KMS-11 (cell line): ENCODE measurements around the gene PPIF.

ENCODE experiments used
- H2AFZ ChIP-seq: fragments of 200-600 bp; sonication (generic); 2 replicates; pipeline ENCODE4 v1.6.1; 2016; ENCODE audit warnings: antibody characterized with exemption, mixed run types, low read depth
- H3K27ac ChIP-seq: fragments of 200-600 bp; sonication (generic); 2 replicates; pipeline ENCODE4 v1.6.1; 2016; ENCODE audit warnings: mild to moderate bottlenecking, mixed run types
- H3K27me3 ChIP-seq: fragments of 200-600 bp; sonication (generic); 2 replicates; pipeline ENCODE4 v1.6.1; 2017; ENCODE audit warnings: mild to moderate bottlenecking, low read depth, mixed run types, moderate library complexity; ENCODE audit not compliant: insufficient read depth
- H3K36me3 ChIP-seq: fragments of 200-600 bp; sonication (generic); 2 replicates; pipeline ENCODE4 v1.6.1; 2017; ENCODE audit warnings: mild to moderate bottlenecking, mixed run types; ENCODE audit not compliant: insufficient read depth
- H3K4me1 ChIP-seq: fragments of 200-600 bp; sonication (generic); 2 replicates; pipeline ENCODE4 v1.6.1; 2016; ENCODE audit warnings: mild to moderate bottlenecking, low read depth, mixed run types; ENCODE audit not compliant: poor library complexity, severe bottlenecking
- H3K4me2 ChIP-seq: fragments of 200-600 bp; sonication (generic); 2 replicates; pipeline ENCODE4 v1.7.0; 2016; ENCODE audit warnings: mild to moderate bottlenecking, mixed run types
- H3K4me3 ChIP-seq: fragments of 200-600 bp; sonication (generic); IDR thresholded peaks from 2 replicates; pipeline ENCODE4 v1.6.1; 2017; ENCODE audit warnings: low read depth, low read length, mixed read lengths; ENCODE audit not compliant: insufficient read depth
- H3K79me2 ChIP-seq: fragments of 200-600 bp; sonication (generic); 2 replicates; pipeline ENCODE4 v1.6.1; 2016; ENCODE audit warnings: low read depth, mixed run types; ENCODE audit not compliant: insufficient read depth
- H3K9ac ChIP-seq: fragments of 200-600 bp; sonication (generic); 2 replicates; pipeline ENCODE4 v1.6.1; 2016; ENCODE audit warnings: mild to moderate bottlenecking, mixed run types
- H4K20me1 ChIP-seq: fragments of 200-600 bp; sonication (generic); 2 replicates; pipeline ENCODE4 v1.6.1; 2016; ENCODE audit warnings: mild to moderate bottlenecking, mixed run types; ENCODE audit not compliant: insufficient read depth
- CTCF ChIP-seq: fragments of 200-600 bp; sonication (generic); conservative IDR thresholded peaks from 2 replicates; pipeline ENCODE4 v1.6.1; 2017; ENCODE audit warnings: low read depth, mild to moderate bottlenecking, antibody characterized with exemption, low read length, moderate library complexity, mixed read lengths

Gene PPIF

GRCh38 chr10:79354141-79354540 is 6.9 kb downstream of the PPIF start:
- no peak overlapping the region for H3K4me2 ChIP-seq
- H3K27me3 ChIP-seq, result no peaks in the 10 kb centered on the region
- H2AFZ ChIP-seq, result no peak overlapping the region
- no peak overlapping the region for H3K4me3 ChIP-seq
- no peak overlapping the region for H3K27ac ChIP-seq
- H3K79me2 ChIP-seq, result peaks cover 27% of the 10 kb centered on the region
- H3K36me3 ChIP-seq, result peaks cover 26% of the 10 kb centered on the region; the same call in 1 of the 2 replicates
- peaks cover 25% of the 10 kb centered on the region for H3K4me1 ChIP-seq
- no peak overlapping the region for H3K9ac ChIP-seq
- TF ChIP-seq CTCF, result no peak
- peaks cover 6% of the 10 kb centered on the region; the same call in 1 of the 2 replicates for H4K20me1 ChIP-seq

- H3K27me3 ChIP-seq, result no peaks in the 10 kb centered on the region
- H3K79me2 ChIP-seq, result peaks cover 23% of the 10 kb centered on the region
- no peak for TF ChIP-seq CTCF
- H3K4me2 ChIP-seq, result no peak overlapping the region
- H3K27ac ChIP-seq, result no peak overlapping the region
- no peak overlapping the region for H2AFZ ChIP-seq
- H4K20me1 ChIP-seq, result peaks cover 2% of the 10 kb centered on the region; the same call in 1 of the 2 replicates
- H3K36me3 ChIP-seq, result peaks cover 22% of the 10 kb centered on the region; the same call in 1 of the 2 replicates
- H3K9ac ChIP-seq, result no peak overlapping the region
- no peak overlapping the region for H3K4me3 ChIP-seq
- H3K4me1 ChIP-seq, result peaks cover 20% of the 10 kb centered on the region
Measured at GRCh38 chr10:79354615-79355014, 7.3 kb downstream of the PPIF start.

- TF ChIP-seq CTCF, result no peak
- Histone ChIP-seq H4K20me1 (no peaks in the 10 kb centered on the region; the same call in 1 of the 2 replicates), H3K4me2 (no peak overlapping the region), H3K27ac (no peak overlapping the region), H3K36me3 (peaks cover 14% of the 10 kb centered on the region; the same call in 1 of the 2 replicates), H3K27me3 (no peaks in the 10 kb centered on the region), H3K4me3 (no peak overlapping the region), H2AFZ (no peak overlapping the region), H3K9ac (no peak overlapping the region), H3K4me1 (peaks cover 12% of the 10 kb centered on the region), H3K79me2 (peaks cover 14% of the 10 kb centered on the region; the same call in 1 of the 2 replicates)
Measured at GRCh38 chr10:79355420-79356017, 8.2 kb downstream of the PPIF start.

- H3K27me3 ChIP-seq, result no peaks in the 10 kb centered on the region
- peaks cover 14% of the 10 kb centered on the region; the same call in 1 of the 2 replicates for H3K36me3 ChIP-seq
- peaks cover 12% of the 10 kb centered on the region for H3K4me1 ChIP-seq
- H3K9ac ChIP-seq, result no peak overlapping the region
- no peaks in the 10 kb centered on the region for H4K20me1 ChIP-seq
- H2AFZ ChIP-seq, result no peak overlapping the region
- no peak for TF ChIP-seq CTCF
- H3K4me2 ChIP-seq, result no peak overlapping the region
- no peak overlapping the region for H3K4me3 ChIP-seq
- peaks cover 8% of the 10 kb centered on the region; the same call in 1 of the 2 replicates for H3K79me2 ChIP-seq
- H3K27ac ChIP-seq, result no peak overlapping the region
Measured at GRCh38 chr10:79356104-79356503, 8.8 kb downstream of the PPIF start.
